WTC11 (cell line): Measurements from ENCODE around the gene CES3. TPM values are rescaled to one million over a fixed set of nuclear protein-coding genes. Genes with fewer than 3 reads are reported as not detected.
"Not testable (repeated sequence)": the region's sequence is repeated elsewhere in the genome, so short reads cannot be mapped to it uniquely, and the experiment has no call there.

ENCODE experiments used
- ATAC-seq: fragments of 200-7000 bp; cut with Tn5 transposase; 2 replicates; pipeline ENCODE4 v1.10.0; 2021; ENCODE audit warnings: mild to moderate bottlenecking, moderate library complexity
- CTCF ChIA-PET: fragments of 300-600 bp; sonication (Branson Sonifier 250); formaldehyde crosslinking; loops from one replicate; lab custom pipeline; 2021; ENCODE audit warnings: antibody characterized with exemption; lab: Charles Lee
- POLR2A ChIA-PET: fragments of 350-600 bp; sonication (Branson Sonifier 250); formaldehyde crosslinking; loops from one replicate; lab custom pipeline; 2021; ENCODE audit warnings: antibody characterized with exemption; lab: Charles Lee
- DNase-seq: peaks from one replicate; pipeline ENCODE4 v3.0.0; 2021; ENCODE audit warnings: low spot score
- H3K27ac Mint-ChIP-seq: 2 replicates; pipeline ENCODE4 v1.8.0; 2021; ENCODE audit warnings: mixed read lengths
- H3K27me3 Mint-ChIP-seq: 2 replicates; pipeline ENCODE4 v1.8.0; 2021; ENCODE audit warnings: low read depth, mild to moderate bottlenecking, moderate library complexity, mixed read lengths
- H3K36me3 Mint-ChIP-seq: 2 replicates; pipeline ENCODE4 v1.8.0; 2021; ENCODE audit warnings: mixed read lengths
- H3K4me1 Mint-ChIP-seq: 2 replicates; pipeline ENCODE4 v1.8.0; 2022; ENCODE audit warnings: mixed read lengths
- H3K4me3 Mint-ChIP-seq: 2 replicates; pipeline ENCODE4 v1.8.0; 2021; ENCODE audit warnings: mild to moderate bottlenecking, moderate library complexity, mixed read lengths
- H3K9me3 Mint-ChIP-seq: 2 replicates; pipeline ENCODE4 v1.8.0; 2021; ENCODE audit warnings: mixed read lengths
- AFF4 ChIP-seq: sonication (generic); formaldehyde crosslinking; IDR thresholded peaks from 2 replicates; pipeline ENCODE4 v1.8.1; 2023; ENCODE audit warnings: mild to moderate bottlenecking, missing genetic modification reagents, borderline replicate concordance
- ELF4 ChIP-seq: sonication (generic); formaldehyde crosslinking; IDR thresholded peaks from 2 replicates; pipeline ENCODE4 v1.8.1; 2022; ENCODE audit warnings: low read depth, mild to moderate bottlenecking, moderate library complexity, missing genetic modification reagents
- ERG ChIP-seq: fragments of 250-450 bp; sonication (Bioruptor Pico); IDR thresholded peaks from 2 replicates; pipeline ENCODE4 v1.8.0; 2021; ENCODE audit warnings: mild to moderate bottlenecking
- FOXP1 ChIP-seq: sonication (generic); formaldehyde crosslinking; IDR thresholded peaks from 2 replicates; pipeline ENCODE4 v1.8.0; 2022; ENCODE audit warnings: missing genetic modification reagents, mild to moderate bottlenecking, moderate library complexity, borderline replicate concordance
- IRF2 ChIP-seq: sonication (generic); formaldehyde crosslinking; IDR thresholded peaks from 2 replicates; pipeline ENCODE4 v1.8.0; 2022; ENCODE audit warnings: low read depth, missing genetic modification reagents, borderline replicate concordance
- MYBL2 ChIP-seq: sonication (generic); formaldehyde crosslinking; IDR thresholded peaks from 2 replicates; pipeline ENCODE4 v1.8.1; 2023; ENCODE audit warnings: mild to moderate bottlenecking, moderate library complexity, missing genetic modification reagents
- NFE2L1 ChIP-seq: sonication (generic); formaldehyde crosslinking; IDR thresholded peaks from 2 replicates; pipeline ENCODE4 v1.8.1; 2023; ENCODE audit warnings: missing genetic modification reagents
- NR3C1 ChIP-seq: sonication (generic); formaldehyde crosslinking; conservative IDR thresholded peaks from 2 replicates; pipeline ENCODE4 v1.8.1; 2023; ENCODE audit warnings: low read depth, mild to moderate bottlenecking, missing genetic modification reagents
- STAT6 ChIP-seq: sonication (generic); formaldehyde crosslinking; conservative IDR thresholded peaks from 2 replicates; pipeline ENCODE4 v1.8.1; 2023; ENCODE audit warnings: mild to moderate bottlenecking, low read depth, missing genetic modification reagents, moderate library complexity
- ZBTB21 ChIP-seq: sonication (generic); formaldehyde crosslinking; IDR thresholded peaks from 2 replicates; pipeline ENCODE4 v1.8.1; 2023; ENCODE audit warnings: mild to moderate bottlenecking, missing genetic modification reagents, borderline replicate concordance
- ZNF121 ChIP-seq: sonication (generic); formaldehyde crosslinking; IDR thresholded peaks from 2 replicates; pipeline ENCODE4 v1.8.0; 2023; ENCODE audit warnings: missing genetic modification reagents
- ZNF232 ChIP-seq: sonication (generic); formaldehyde crosslinking; IDR thresholded peaks from 2 replicates; pipeline ENCODE4 v1.8.0; 2022; ENCODE audit warnings: mild to moderate bottlenecking, missing genetic modification reagents
- ZNF423 ChIP-seq: fragments of 250-450 bp; sonication (Bioruptor Pico); IDR thresholded peaks from 2 replicates; pipeline ENCODE4 v2.1.2; 2022; ENCODE audit warnings: mild to moderate bottlenecking, moderate library complexity
- total RNA-seq: library from RNA; stranded (reverse); gene quantifications from 3 replicates; pipeline ENCODE4 v1.2.3, GENCODE V29; 2021
- TF ChIP-seq, protein P1 (sequence below): sonication (generic); formaldehyde crosslinking; IDR thresholded peaks from 2 replicates; pipeline ENCODE4 v1.8.1; 2022; ENCODE audit warnings: low read depth, missing genetic modification reagents, borderline replicate concordance
- TF ChIP-seq, protein P2 (sequence below): sonication (generic); formaldehyde crosslinking; IDR thresholded peaks from 2 replicates; pipeline ENCODE4 v1.8.1; 2023; ENCODE audit warnings: mild to moderate bottlenecking, missing genetic modification reagents, moderate library complexity

Gene CES3
- total RNA-seq, 1 experiment from 2014 or later, result 3.3 TPM

- TF ChIP-seq ELF4, result no peak
- TF ChIP-seq STAT6, result no peak
- TF ChIP-seq, protein P1, sequence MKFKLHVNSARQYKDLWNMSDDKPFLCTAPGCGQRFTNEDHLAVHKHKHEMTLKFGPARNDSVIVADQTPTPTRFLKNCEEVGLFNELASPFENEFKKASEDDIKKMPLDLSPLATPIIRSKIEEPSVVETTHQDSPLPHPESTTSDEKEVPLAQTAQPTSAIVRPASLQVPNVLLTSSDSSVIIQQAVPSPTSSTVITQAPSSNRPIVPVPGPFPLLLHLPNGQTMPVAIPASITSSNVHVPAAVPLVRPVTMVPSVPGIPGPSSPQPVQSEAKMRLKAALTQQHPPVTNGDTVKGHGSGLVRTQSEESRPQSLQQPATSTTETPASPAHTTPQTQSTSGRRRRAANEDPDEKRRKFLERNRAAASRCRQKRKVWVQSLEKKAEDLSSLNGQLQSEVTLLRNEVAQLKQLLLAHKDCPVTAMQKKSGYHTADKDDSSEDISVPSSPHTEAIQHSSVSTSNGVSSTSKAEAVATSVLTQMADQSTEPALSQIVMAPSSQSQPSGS, result no peak
- TF ChIP-seq IRF2 (CRISPR knock-in tag), result no peak
- no peak for TF ChIP-seq FOXP1 (CRISPR knock-in tag)
- no peak for TF ChIP-seq ZNF232 (CRISPR knock-in tag)
- no peak for TF ChIP-seq MYBL2
Observed at GRCh38 chr16:66943426-66944053, 17.5 kb upstream of the CES3 start (continued).

DNA sequence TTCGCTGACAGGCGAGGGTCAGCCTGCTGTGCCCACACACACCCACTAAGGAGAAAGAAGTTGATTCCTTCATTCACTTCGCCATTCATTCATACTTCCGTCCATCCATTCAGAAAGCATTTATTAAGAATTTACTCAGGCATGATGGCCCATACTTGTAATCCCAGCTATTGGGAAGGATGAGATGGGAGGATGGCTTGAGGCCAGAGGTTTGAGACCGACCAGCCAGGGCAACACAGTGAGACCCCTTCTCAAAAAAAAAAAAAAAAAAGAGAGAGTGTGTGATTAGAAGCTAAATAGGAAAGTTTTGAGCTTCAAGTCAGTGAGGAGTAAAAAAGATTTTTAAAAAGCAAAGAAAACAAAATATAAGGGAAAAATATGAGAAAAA lies 17.0 kb upstream of the CES3 start:
- Mint-ChIP-seq H3K4me1 (peaks cover 12% of the 10 kb centered on the region), H3K9me3 (no peaks in the 10 kb centered on the region), H3K36me3 (peaks cover 18% of the 10 kb centered on the region), H3K4me3 (no peak overlapping the region), H3K27me3 (peaks cover 24% of the 10 kb centered on the region), H3K27ac (no peak overlapping the region)
- ChIA-PET CTCF (interaction anchor here (0.6 to 2.9 kb wide), 6 partner anchors 16 to 211 kb away, joined by 3 to 10 read pairs (median 4); partner anchors contain the start of genes CES3 and NAE1), POLR2A (interaction anchor here (0.6 to 0.7 kb wide), 2 partner anchors 9 to 73 kb away, joined by 4 read pairs; no protein-coding TSS in a partner anchor)
- TF ChIP-seq ZNF121 (peak; percentile 65; the same call in 1 of the 2 replicates), ERG (CRISPR knock-in tag) (no peak)
- no peak for DNase-seq
- no peak for ATAC-seq

DNA sequence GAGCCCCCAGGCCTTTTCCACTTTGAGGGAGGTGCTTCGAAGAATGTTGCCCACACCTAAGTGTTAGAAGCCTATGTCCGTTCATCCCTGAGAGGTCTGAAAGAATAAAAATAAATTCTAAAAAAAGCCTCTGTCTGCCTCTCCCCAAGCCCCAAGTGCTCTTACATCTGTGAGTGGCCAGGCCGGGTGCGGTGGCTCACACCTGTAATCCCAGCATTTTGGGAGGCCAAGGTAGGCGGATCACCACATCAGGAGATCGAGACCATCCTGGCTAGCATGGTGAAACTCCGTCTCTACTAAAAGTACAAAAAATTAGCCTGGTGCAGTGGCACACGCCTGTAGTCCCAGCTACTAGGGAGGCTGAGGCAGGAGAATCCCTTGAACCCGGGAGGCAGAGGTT lies 16.1 kb upstream of the CES3 start:
- peaks cover 34% of the 10 kb centered on the region for H3K27me3 Mint-ChIP-seq
- H3K27ac Mint-ChIP-seq, H3K4me3 Mint-ChIP-seq, POLR2A ChIA-PET, H3K9me3 Mint-ChIP-seq, DNase-seq, ATAC-seq: not testable (repeated sequence)
- H3K36me3 Mint-ChIP-seq, result peaks cover 16% of the 10 kb centered on the region; the same call in 1 of the 2 replicates
- CTCF ChIA-PET, result interaction anchor here (1.0 to 2.9 kb wide), 6 partner anchors 16 to 210 kb away, joined by 3 to 10 read pairs (median 4); partner anchors contain the start of genes CES3 and NAE1
- H3K4me1 Mint-ChIP-seq, result peaks cover 12% of the 10 kb centered on the region

- POLR2A ChIA-PET, result no interaction called here
- CTCF ChIA-PET, result interaction anchor here (1.0 to 2.5 kb wide), 3 partner anchors 15 to 209 kb away, joined by 3 to 9 read pairs (median 4); partner anchors contain the start of gene CES3
Observed at GRCh38 chr16:66945939-66946338, 15.1 kb upstream of the CES3 start.

More at GRCh38 chr16:66945939-66946338, 15.1 kb upstream of the CES3 start:
- TF ChIP-seq ZBTB21 (CRISPR knock-in tag) (no peak), IRF2 (CRISPR knock-in tag) (no peak), ZNF423 (CRISPR knock-in tag) (no peak), ZNF121 (0 out of 2 replicates have a peak, but pooled peaks have one; percentile 7), NR3C1 (CRISPR knock-in tag) (no peak), AFF4 (CRISPR knock-in tag) (no peak), NFE2L1 (no peak)
- TF ChIP-seq, protein P2, sequence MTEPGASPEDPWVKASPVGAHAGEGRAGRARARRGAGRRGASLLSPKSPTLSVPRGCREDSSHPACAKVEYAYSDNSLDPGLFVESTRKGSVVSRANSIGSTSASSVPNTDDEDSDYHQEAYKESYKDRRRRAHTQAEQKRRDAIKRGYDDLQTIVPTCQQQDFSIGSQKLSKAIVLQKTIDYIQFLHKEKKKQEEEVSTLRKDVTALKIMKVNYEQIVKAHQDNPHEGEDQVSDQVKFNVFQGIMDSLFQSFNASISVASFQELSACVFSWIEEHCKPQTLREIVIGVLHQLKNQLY (CRISPR knock-in tag), result no peak
- Mint-ChIP-seq H3K36me3 (peaks cover 13% of the 10 kb centered on the region; the same call in 1 of the 2 replicates), H3K27me3 (peaks cover 43% of the 10 kb centered on the region), H3K4me1 (peaks cover 12% of the 10 kb centered on the region), H3K9me3 (no peaks in the 10 kb centered on the region), H3K4me3 (no peak overlapping the region), H3K27ac (no peak overlapping the region)
- ATAC-seq (no peak), DNase-seq (no peak)
